Neural cell (in vitro differentiated cells): ENCODE results near the gene SDS. TPM values are rescaled to one million over a fixed set of nuclear protein-coding genes. Genes with fewer than 3 reads are reported as not detected.

Source experiments
- H2AFZ ChIP-seq: fragments of 200-600, 300-800 bp; sonication (generic), shearing (Covaris generic); 2 replicates; pipeline ENCODE4 v1.6.0; 2014; ENCODE audit warnings: low read depth, mild to moderate bottlenecking, antibody characterized with exemption, low read length, moderate library complexity
- H3F3A ChIP-seq: fragments of 200-600 bp; shearing (Covaris generic); 2 replicates; pipeline ENCODE4 v1.6.1; 2016; ENCODE audit warnings: mild to moderate bottlenecking, moderate library complexity, mixed read lengths, antibody characterized with exemption, low read length; ENCODE audit not compliant: insufficient read depth, poor library complexity, severe bottlenecking
- H3K27ac ChIP-seq: fragments of 200-600, 300-800 bp; sonication (generic), shearing (Covaris generic); 2 replicates; pipeline ENCODE4 v1.5.1; 2014; ENCODE audit warnings: mild to moderate bottlenecking, low read length, moderate library complexity
- H3K27me3 ChIP-seq: fragments of 300-800, 200-600 bp; sonication (generic), shearing (Covaris generic); 2 replicates; pipeline ENCODE4 v1.6.0; 2014; ENCODE audit warnings: mild to moderate bottlenecking, low read depth, low read length, moderate library complexity; ENCODE audit not compliant: insufficient read depth
- H3K36me3 ChIP-seq: fragments of 300-800, 200-600 bp; sonication (generic), shearing (Covaris generic); 2 replicates; pipeline ENCODE4 v1.5.1; 2014; ENCODE audit warnings: mild to moderate bottlenecking, antibody characterized with exemption, low read length, moderate library complexity; ENCODE audit not compliant: insufficient read depth
- H3K4me2 ChIP-seq: fragments of 300-800, 200-600 bp; sonication (generic), shearing (Covaris generic); 2 replicates; pipeline ENCODE4 v1.6.0; 2014; ENCODE audit warnings: mild to moderate bottlenecking, low read length
- H3K4me3 ChIP-seq: fragments of 300-800, 200-600 bp; sonication (generic), shearing (Covaris generic); 2 replicates; pipeline ENCODE4 v1.5.1; 2014; ENCODE audit warnings: mild to moderate bottlenecking, low read length, moderate library complexity
- H3K79me2 ChIP-seq: fragments of 200-600 bp; shearing (Covaris generic); replicated peaks from 2 replicates; pipeline ENCODE4 v1.6.0; 2014; ENCODE audit warnings: mild to moderate bottlenecking, low read length, moderate library complexity; ENCODE audit not compliant: insufficient read depth
- H3K9ac ChIP-seq: fragments of 300-800, 200-600 bp; sonication (generic), shearing (Covaris generic); 2 replicates; pipeline ENCODE4 v1.6.1; 2016; ENCODE audit warnings: mild to moderate bottlenecking, low read length, mixed read lengths
- H3K9me2 ChIP-seq: fragments of 200-600 bp; shearing (Covaris generic); 2 replicates; pipeline ENCODE4 v1.6.1; 2016; ENCODE audit warnings: mild to moderate bottlenecking, low read length, mixed read lengths; ENCODE audit not compliant: insufficient read depth
- H3K9me3 ChIP-seq: fragments of 200-600, 300-800 bp; sonication (generic), shearing (Covaris generic); 2 replicates; pipeline ENCODE4 v1.6.1; 2016; ENCODE audit warnings: mild to moderate bottlenecking, mixed run types, low read length, moderate library complexity, mixed read lengths
- H4K20me1 ChIP-seq: fragments of 200-600 bp; shearing (Covaris generic); 2 replicates; pipeline ENCODE4 v1.6.1; 2016; ENCODE audit warnings: mild to moderate bottlenecking, mixed run types; ENCODE audit not compliant: insufficient read depth
- EP300 ChIP-seq: fragments of 450-650 bp; conservative IDR thresholded peaks from 2 replicates; pipeline ENCODE4 v1.6.1; 2014; ENCODE audit warnings: antibody characterized with exemption, mild to moderate bottlenecking, moderate library complexity; ENCODE audit not compliant: poor library complexity, severe bottlenecking
- EZH2 ChIP-seq: fragments of 200-600, 300-800 bp; shearing (Covaris generic), sonication (generic); IDR thresholded peaks from 2 replicates; pipeline ENCODE4 v1.6.1; 2014; ENCODE audit warnings: antibody characterized with exemption, low read length, borderline replicate concordance, mild to moderate bottlenecking; ENCODE audit not compliant: insufficient read depth, poor library complexity, severe bottlenecking
- MXI1 ChIP-seq: fragments of 450-650 bp; conservative IDR thresholded peaks from 2 replicates; pipeline ENCODE4 v1.6.1; 2014; ENCODE audit warnings: antibody characterized with exemption, mild to moderate bottlenecking; ENCODE audit not compliant: poor library complexity, severe bottlenecking
- POLR2AphosphoS5 ChIP-seq: IDR thresholded peaks from 2 replicates; pipeline ENCODE4 v1.6.1; 2012
- RAD21 ChIP-seq: fragments of 450-650 bp; conservative IDR thresholded peaks from 2 replicates; pipeline ENCODE4 v1.6.1; 2014; ENCODE audit warnings: antibody characterized with exemption, mild to moderate bottlenecking, moderate library complexity
- SMC3 ChIP-seq: fragments of 450-650 bp; conservative IDR thresholded peaks from 2 replicates; pipeline ENCODE4 v1.6.1; 2014; ENCODE audit warnings: antibody characterized with exemption, mild to moderate bottlenecking, moderate library complexity; ENCODE audit not compliant: poor library complexity
- TAF1 ChIP-seq: IDR thresholded peaks from 2 replicates; pipeline ENCODE4 v1.6.1; 2012; ENCODE audit warnings: low read depth
- polyA plus RNA-seq: library from polyadenylated mRNA; depleted of rRNA; stranded (reverse); fragments of >200 nt; gene quantifications from 2 replicates; pipeline ENCODE4 v1.2.3, GENCODE V29; 2014
- TF ChIP-seq, protein P1 (sequence below): IDR thresholded peaks from 2 replicates; pipeline ENCODE4 v1.6.1; 2012; ENCODE audit warnings: borderline replicate concordance
- TF ChIP-seq, protein P2 (sequence below): fragments of 450-650 bp; IDR thresholded peaks from 2 replicates; pipeline ENCODE4 v1.5.1; 2014; ENCODE audit warnings: antibody characterized with exemption, mild to moderate bottlenecking, moderate library complexity; ENCODE audit not compliant: poor library complexity, severe bottlenecking

Gene SDS
- polyA plus RNA-seq, 1 donor from 2014 or later: not detected

DNA sequence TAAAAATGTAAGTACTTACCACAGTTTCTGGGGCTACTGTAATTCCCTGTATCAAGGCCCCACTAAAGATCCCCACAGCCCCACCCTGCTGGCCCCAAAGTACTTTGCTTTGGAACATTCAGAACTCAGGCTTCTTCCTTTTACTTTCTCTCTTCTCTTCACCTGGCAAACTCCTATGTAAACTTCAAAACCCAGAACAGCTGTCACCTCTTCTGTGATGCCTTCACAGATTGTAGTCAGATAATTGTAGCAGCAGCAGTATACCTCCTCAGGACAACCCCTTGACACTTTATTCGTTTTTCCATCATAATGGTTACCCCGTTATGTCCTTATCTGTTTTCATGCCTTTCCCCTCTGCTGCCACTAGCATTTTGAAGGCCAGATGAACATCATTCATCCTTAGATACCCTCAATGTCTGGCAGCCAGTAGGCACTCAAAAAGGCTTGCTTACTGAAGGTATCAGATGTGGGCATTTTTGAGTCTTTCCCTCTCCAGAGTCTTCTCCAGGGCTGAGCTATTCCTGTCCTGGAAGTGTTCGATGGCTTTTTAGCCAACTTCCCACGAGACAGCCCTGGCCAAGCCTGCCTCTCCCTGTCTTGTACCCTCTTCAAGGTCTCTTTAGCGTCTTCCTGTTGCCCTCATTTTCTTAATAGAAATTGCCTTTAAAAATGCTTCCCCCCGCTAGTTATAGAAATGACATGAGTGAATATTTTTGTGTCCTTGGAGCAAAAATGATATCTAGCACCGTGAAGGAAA, 37.9 kb downstream of the SDS start:
- H2AFZ ChIP-seq: no peak overlapping the region
- no peaks in the 10 kb centered on the region for H3K9me3 ChIP-seq
- no peaks in the 10 kb centered on the region for H4K20me1 ChIP-seq
- no peaks in the 10 kb centered on the region for H3F3A ChIP-seq
- no peaks in the 10 kb centered on the region for H3K27me3 ChIP-seq
- TF ChIP-seq, protein P1, sequence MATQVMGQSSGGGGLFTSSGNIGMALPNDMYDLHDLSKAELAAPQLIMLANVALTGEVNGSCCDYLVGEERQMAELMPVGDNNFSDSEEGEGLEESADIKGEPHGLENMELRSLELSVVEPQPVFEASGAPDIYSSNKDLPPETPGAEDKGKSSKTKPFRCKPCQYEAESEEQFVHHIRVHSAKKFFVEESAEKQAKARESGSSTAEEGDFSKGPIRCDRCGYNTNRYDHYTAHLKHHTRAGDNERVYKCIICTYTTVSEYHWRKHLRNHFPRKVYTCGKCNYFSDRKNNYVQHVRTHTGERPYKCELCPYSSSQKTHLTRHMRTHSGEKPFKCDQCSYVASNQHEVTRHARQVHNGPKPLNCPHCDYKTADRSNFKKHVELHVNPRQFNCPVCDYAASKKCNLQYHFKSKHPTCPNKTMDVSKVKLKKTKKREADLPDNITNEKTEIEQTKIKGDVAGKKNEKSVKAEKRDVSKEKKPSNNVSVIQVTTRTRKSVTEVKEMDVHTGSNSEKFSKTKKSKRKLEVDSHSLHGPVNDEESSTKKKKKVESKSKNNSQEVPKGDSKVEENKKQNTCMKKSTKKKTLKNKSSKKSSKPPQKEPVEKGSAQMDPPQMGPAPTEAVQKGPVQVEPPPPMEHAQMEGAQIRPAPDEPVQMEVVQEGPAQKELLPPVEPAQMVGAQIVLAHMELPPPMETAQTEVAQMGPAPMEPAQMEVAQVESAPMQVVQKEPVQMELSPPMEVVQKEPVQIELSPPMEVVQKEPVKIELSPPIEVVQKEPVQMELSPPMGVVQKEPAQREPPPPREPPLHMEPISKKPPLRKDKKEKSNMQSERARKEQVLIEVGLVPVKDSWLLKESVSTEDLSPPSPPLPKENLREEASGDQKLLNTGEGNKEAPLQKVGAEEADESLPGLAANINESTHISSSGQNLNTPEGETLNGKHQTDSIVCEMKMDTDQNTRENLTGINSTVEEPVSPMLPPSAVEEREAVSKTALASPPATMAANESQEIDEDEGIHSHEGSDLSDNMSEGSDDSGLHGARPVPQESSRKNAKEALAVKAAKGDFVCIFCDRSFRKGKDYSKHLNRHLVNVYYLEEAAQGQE: no peak
- TF ChIP-seq EP300: no peak
- no peak for TF ChIP-seq SMC3
- no peak for TF ChIP-seq RAD21
- no peak for TF ChIP-seq MXI1
- TF ChIP-seq POLR2AphosphoS5: no peak
- no peak for TF ChIP-seq TAF1
- TF ChIP-seq EZH2: no peak
- TF ChIP-seq, protein P2, sequence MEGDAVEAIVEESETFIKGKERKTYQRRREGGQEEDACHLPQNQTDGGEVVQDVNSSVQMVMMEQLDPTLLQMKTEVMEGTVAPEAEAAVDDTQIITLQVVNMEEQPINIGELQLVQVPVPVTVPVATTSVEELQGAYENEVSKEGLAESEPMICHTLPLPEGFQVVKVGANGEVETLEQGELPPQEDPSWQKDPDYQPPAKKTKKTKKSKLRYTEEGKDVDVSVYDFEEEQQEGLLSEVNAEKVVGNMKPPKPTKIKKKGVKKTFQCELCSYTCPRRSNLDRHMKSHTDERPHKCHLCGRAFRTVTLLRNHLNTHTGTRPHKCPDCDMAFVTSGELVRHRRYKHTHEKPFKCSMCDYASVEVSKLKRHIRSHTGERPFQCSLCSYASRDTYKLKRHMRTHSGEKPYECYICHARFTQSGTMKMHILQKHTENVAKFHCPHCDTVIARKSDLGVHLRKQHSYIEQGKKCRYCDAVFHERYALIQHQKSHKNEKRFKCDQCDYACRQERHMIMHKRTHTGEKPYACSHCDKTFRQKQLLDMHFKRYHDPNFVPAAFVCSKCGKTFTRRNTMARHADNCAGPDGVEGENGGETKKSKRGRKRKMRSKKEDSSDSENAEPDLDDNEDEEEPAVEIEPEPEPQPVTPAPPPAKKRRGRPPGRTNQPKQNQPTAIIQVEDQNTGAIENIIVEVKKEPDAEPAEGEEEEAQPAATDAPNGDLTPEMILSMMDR: no peak
- no peaks in the 10 kb centered on the region for H3K79me2 ChIP-seq
- no peaks in the 10 kb centered on the region for H3K36me3 ChIP-seq
- H3K9me2 ChIP-seq: no peaks in the 10 kb centered on the region
- H3K27ac ChIP-seq: no peak overlapping the region
- H3K4me3 ChIP-seq: no peak overlapping the region
- H3K4me2 ChIP-seq: no peak overlapping the region
- no peak overlapping the region for H3K9ac ChIP-seq

DNA sequence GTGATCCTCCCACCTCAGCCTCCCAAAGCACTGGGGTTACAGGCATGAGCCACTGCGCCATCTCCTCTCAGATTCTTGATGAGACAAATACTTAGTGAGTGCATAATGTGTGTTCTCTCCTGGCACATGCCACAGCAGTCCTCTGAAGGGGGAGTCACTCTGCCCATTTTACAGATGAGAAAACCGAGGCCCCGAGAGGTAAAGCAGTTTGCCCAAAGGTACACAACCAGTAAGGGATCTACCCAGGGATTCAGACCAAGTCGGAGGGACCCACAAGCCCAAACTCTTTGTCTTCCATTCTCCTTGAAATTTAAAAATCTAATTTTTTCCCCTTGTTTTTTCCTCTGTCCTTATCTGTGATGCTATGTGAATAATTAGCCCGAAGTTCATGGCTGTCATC, 39.0 kb downstream of the SDS start:
- H3K36me3 ChIP-seq: no peaks in the 10 kb centered on the region
- TF ChIP-seq SMC3: no peak
- TF ChIP-seq TAF1: no peak
- TF ChIP-seq POLR2AphosphoS5: no peak
- no peak for TF ChIP-seq EZH2
- no peak for TF ChIP-seq EP300
- TF ChIP-seq RAD21: no peak
- no peak for TF ChIP-seq MXI1
- TF ChIP-seq, protein P2: no peak
- TF ChIP-seq, protein P1: no peak

More for the DNA sequence above, 39.0 kb downstream of the SDS start:
- H3K79me2 ChIP-seq: peaks cover 4% of the 10 kb centered on the region
- no peaks in the 10 kb centered on the region for H3K9me2 ChIP-seq
- no peak overlapping the region for H3K4me3 ChIP-seq
- no peaks in the 10 kb centered on the region for H3F3A ChIP-seq
- H4K20me1 ChIP-seq: no peaks in the 10 kb centered on the region
- H3K27ac ChIP-seq: no peak overlapping the region
- H2AFZ ChIP-seq: no peak overlapping the region
- no peak overlapping the region for H3K9ac ChIP-seq
- H3K4me2 ChIP-seq: no peak overlapping the region
- no peaks in the 10 kb centered on the region for H3K27me3 ChIP-seq
- H3K9me3 ChIP-seq: no peaks in the 10 kb centered on the region
